Measurements from ENCODE around the gene ZMYND11.

GRCh38 chr10:167383-167782 lies 32.1 kb downstream of the ZMYND11 start:
- TF ChIP-seq EZH2 (IDR thresholded peaks at IDR 0.05; ENCODE audit: low read depth, low read length, severe bottlenecking) (no peak), CTCF (IDR thresholded peaks at IDR 0.05; ENCODE audit: control extremely low read depth in 1 of 3, insufficient read depth in 1 of 3, low read depth in 1 of 3, low read length in 3 of 3) (no peak), SP2 (IDR thresholded peaks at IDR 0.05; ENCODE audit: low read length) (no peak), CREB1 (IDR thresholded peaks at IDR 0.05) (no peak), EP300 (IDR thresholded peaks at IDR 0.05; ENCODE audit: borderline replicate concordance in 1 of 2, low read depth in 2 of 2, low read length in 2 of 2) (no peak), GABPA (IDR thresholded peaks at IDR 0.05; ENCODE audit: borderline replicate concordance, insufficient read depth, low read length) (no peak), SIRT6 (IDR thresholded peaks at IDR 0.05; ENCODE audit: low read length) (no peak), POLR2AphosphoS5 (IDR thresholded peaks at IDR 0.05; ENCODE audit: low read depth, low read length) (no peak), TEAD4 (IDR thresholded peaks at IDR 0.05; ENCODE audit: low read depth, low read length) (no peak), JUN (IDR thresholded peaks at IDR 0.05; ENCODE audit: low read depth, low read length) (no peak), BRCA1 (IDR thresholded peaks at IDR 0.05; ENCODE audit: low read depth, low read length) (no peak), CHD1 (IDR thresholded peaks at IDR 0.05; ENCODE audit: low read depth, low read length) (no peak), RAD21 (IDR thresholded peaks at IDR 0.05 in 1 of 2, conservative IDR thresholded peaks at IDR 0.05 in 1 of 2; ENCODE audit: low read depth in 2 of 2, low read length in 2 of 2) (no peak)
